Naive thymus-derived CD8-positive, alpha-beta T cell (primary cell): Measurements from ENCODE around the gene AP3S2. TPM values are rescaled to one million over a fixed set of nuclear protein-coding genes. Genes with fewer than 3 reads are reported as not detected.
"Not testable (repeated sequence)": the region's sequence is repeated elsewhere in the genome, so short reads cannot be mapped to it uniquely, and the experiment has no call there.

Experiments
- ATAC-seq, 2 donors: fragments of 150-1000 bp; cut with Tn5 transposase in 1 of 2; sonication (Bioruptor Pico), chemical (Tn5 transposase) in 1 of 2; 1 replicate in 1 of 2; 2 replicates in 1 of 2; pipeline ENCODE4 v1.10.0; 2021; ENCODE audit warnings: mild to moderate bottlenecking in 2 of 2, moderate library complexity in 2 of 2
- POLR2A ChIA-PET: fragments of 350-600 bp; sonication (Branson Sonifier 250); formaldehyde crosslinking; loops from one replicate; lab custom pipeline; 2021; ENCODE audit warnings: antibody characterized with exemption; lab: Charles Lee
- DNase-seq, 10 donors: peaks; one replicate each; pipeline versions ENCODE4 v3.0.0 to v3.0.0-alpha.2; 2020 to 2022
- H3K27ac Mint-ChIP-seq, 10 donors: one replicate each; pipeline ENCODE4 v1.8.0; 2020 to 2022; ENCODE audit warnings: mild to moderate bottlenecking in 10 of 10, mixed read lengths in 10 of 10, moderate library complexity in 4 of 10, inconsistent platforms in 1 of 10
- H3K27me3 Mint-ChIP-seq, 5 donors: one replicate each; pipeline ENCODE4 v1.8.0; 2021 to 2022; ENCODE audit warnings: mixed read lengths in 5 of 5
- H3K36me3 Mint-ChIP-seq, 3 donors: one replicate each; pipeline ENCODE4 v1.8.0; 2020 to 2022; ENCODE audit warnings: mixed read lengths in 3 of 3, mild to moderate bottlenecking in 2 of 3, inconsistent platforms in 1 of 3
- H3K4me1 Mint-ChIP-seq, 4 donors: one replicate each; pipeline ENCODE4 v1.8.0; 2021 to 2022; ENCODE audit warnings: mixed read lengths in 4 of 4
- H3K4me3 Mint-ChIP-seq, 10 donors: one replicate each; pipeline ENCODE4 v1.8.0; 2020 to 2022; ENCODE audit warnings: mild to moderate bottlenecking in 10 of 10, mixed read lengths in 10 of 10, moderate library complexity in 6 of 10, inconsistent platforms in 1 of 10
- H3K9me3 Mint-ChIP-seq, 9 donors: one replicate each; pipeline ENCODE4 v1.8.0; 2020 to 2022; ENCODE audit warnings: mixed read lengths in 9 of 9, mild to moderate bottlenecking in 3 of 9, inconsistent platforms in 1 of 9, moderate library complexity in 1 of 9
- polyA plus RNA-seq, 3 donors: library from polyadenylated mRNA; unstranded; fragments of 300-500 nt; fragmentation: Illumina TruSeq; gene quantifications; one replicate each; pipeline ENCODE4 v1.2.3, GENCODE V29; 2021
- total RNA-seq, 8 experiments: library from RNA in 2 of 8; stranded (reverse) in 2 of 8; gene quantifications; one replicate each; pipeline ENCODE4 v1.2.3 and lab custom pipeline; 2021 to 2026

AP3S2 gene
- total and polyA plus RNA-seq, 5 experiments from 2014 or later: 29.4 to 40.7 (median 36.9) TPM

- Mint-ChIP-seq H3K36me3 (peaks cover 0 to 12% (median 0%) of the 10 kb centered on the region in 3 donors), H3K27me3 (peaks cover 2 to 15% (median 10%) of the 10 kb centered on the region in 5 donors), H3K4me1 (peaks cover 0 to 2% (median 0%) of the 10 kb centered on the region in 4 donors), H3K27ac (no peak overlapping the region), H3K9me3 (peaks cover 0 to 25% (median 10%) of the 10 kb centered on the region in 9 donors), H3K4me3 (no peak overlapping the region)
- no peak for ATAC-seq
- POLR2A ChIA-PET: no interaction called here
- peak in 1 of 10 donors; percentile 53 for DNase-seq
Measured at GRCh38 chr15:89797678-89798201, 96.1 kb downstream of the AP3S2 start.

- POLR2A ChIA-PET: no interaction called here
- ATAC-seq: no peak
Measured at GRCh38 chr15:89795996-89796395, 97.8 kb downstream of the AP3S2 start.

GRCh38 chr15:89794627-89795241, 99.1 kb downstream of the AP3S2 start:
- Mint-ChIP-seq H3K9me3 (peaks cover 0 to 25% (median 9%) of the 10 kb centered on the region in 9 donors), H3K4me1 (peaks cover 0 to 2% (median 0%) of the 10 kb centered on the region in 4 donors), H3K36me3 (peaks cover 0 to 12% (median 0%) of the 10 kb centered on the region in 3 donors), H3K4me3 (no peak overlapping the region), H3K27ac (no peak overlapping the region), H3K27me3 (peaks cover 0 to 7% (median 0%) of the 10 kb centered on the region in 5 donors)
- POLR2A ChIA-PET: no interaction called here
- ATAC-seq: no peak
- no peak for DNase-seq

More at GRCh38 chr15:89795996-89796395, 97.8 kb downstream of the AP3S2 start:
- peaks cover 0 to 2% (median 0%) of the 10 kb centered on the region in 5 donors for H3K27me3 Mint-ChIP-seq
- H3K36me3 Mint-ChIP-seq: peaks cover 0 to 12% (median 0%) of the 10 kb centered on the region in 3 donors
- peaks cover 0 to 25% (median 10%) of the 10 kb centered on the region in 9 donors for H3K9me3 Mint-ChIP-seq
- DNase-seq: no peak
- no peak overlapping the region for H3K27ac Mint-ChIP-seq
- H3K4me3 Mint-ChIP-seq: no peak overlapping the region
- peaks cover 0 to 2% (median 0%) of the 10 kb centered on the region in 4 donors for H3K4me1 Mint-ChIP-seq

- Mint-ChIP-seq H3K4me3 (no peak overlapping the region), H3K36me3 (peaks cover 0 to 22% (median 0%) of the 10 kb centered on the region in 3 donors), H3K27ac (no peak overlapping the region), H3K4me1 (peaks cover 0 to 2% (median 0%) of the 10 kb centered on the region in 4 donors), H3K9me3 (peaks cover 1 to 35% (median 10%) of the 10 kb centered on the region in 9 donors), H3K27me3 (peaks cover 0 to 11% (median 5%) of the 10 kb centered on the region in 5 donors)
- ATAC-seq (no peak), DNase-seq (no peak)
- POLR2A ChIA-PET: no interaction called here
Measured at GRCh38 chr15:89792106-89792805, 101.5 kb downstream of the AP3S2 start.

GRCh38 chr15:89790661-89791060, 103.1 kb downstream of the AP3S2 start:
- POLR2A ChIA-PET: no interaction called here
- Mint-ChIP-seq H3K36me3 (peaks cover 0 to 16% (median 0%) of the 10 kb centered on the region in 3 donors), H3K27me3 (peaks cover 2 to 11% (median 5%) of the 10 kb centered on the region in 5 donors)

GRCh38 chr15:89790206-89790605, 103.6 kb downstream of the AP3S2 start:
- POLR2A ChIA-PET: interaction anchor here (0.6 kb wide), 1 partner anchor 95 kb away, joined by 3 read pairs; no protein-coding TSS in a partner anchor

More at GRCh38 chr15:89790661-89791060, 103.1 kb downstream of the AP3S2 start:
- Mint-ChIP-seq H3K4me3 (no peak overlapping the region), H3K9me3 (peaks cover 1 to 22% (median 8%) of the 10 kb centered on the region in 9 donors), H3K4me1 (peaks cover 0 to 2% (median 0%) of the 10 kb centered on the region in 4 donors), H3K27ac (no peak overlapping the region)
- ATAC-seq (no peak), DNase-seq (peak in 1 of 10 donors; percentile 10)

GRCh38 chr15:89788585-89788984, 105.2 kb downstream of the AP3S2 start:
- peaks cover 0 to 11% (median 0%) of the 10 kb centered on the region in 3 donors for H3K36me3 Mint-ChIP-seq
- DNase-seq, H3K4me1 Mint-ChIP-seq, H3K27ac Mint-ChIP-seq, H3K4me3 Mint-ChIP-seq, POLR2A ChIA-PET, ATAC-seq: not testable (repeated sequence)
- peaks cover 0 to 12% (median 8%) of the 10 kb centered on the region in 9 donors for H3K9me3 Mint-ChIP-seq
- H3K27me3 Mint-ChIP-seq: peaks cover 3 to 11% (median 7%) of the 10 kb centered on the region in 5 donors

More at GRCh38 chr15:89790206-89790605, 103.6 kb downstream of the AP3S2 start:
- H3K27ac Mint-ChIP-seq: peak overlapping the region in 2 of 10 donors; percentile 43 to 69
- no peak for DNase-seq
- H3K27me3 Mint-ChIP-seq: peaks cover 3 to 11% (median 7%) of the 10 kb centered on the region in 5 donors
- ATAC-seq: no peak
- no peak overlapping the region for H3K4me3 Mint-ChIP-seq
- peaks cover 0 to 2% (median 0%) of the 10 kb centered on the region in 4 donors for H3K4me1 Mint-ChIP-seq
- peaks cover 0 to 12% (median 0%) of the 10 kb centered on the region in 3 donors for H3K36me3 Mint-ChIP-seq
- H3K9me3 Mint-ChIP-seq: peaks cover 1 to 17% (median 8%) of the 10 kb centered on the region in 9 donors

GRCh38 chr15:89787944-89788343, 105.8 kb downstream of the AP3S2 start:
- Mint-ChIP-seq H3K9me3 (peaks cover 0 to 12% (median 8%) of the 10 kb centered on the region in 9 donors), H3K27me3 (peaks cover 3 to 11% (median 7%) of the 10 kb centered on the region in 5 donors), H3K36me3 (peaks cover 0 to 11% (median 0%) of the 10 kb centered on the region in 3 donors), H3K4me3 (no peak overlapping the region), H3K27ac (no peak overlapping the region), H3K4me1 (peaks cover 0 to 3% (median 0%) of the 10 kb centered on the region in 4 donors)
- no peak for DNase-seq
- POLR2A ChIA-PET: no interaction called here
- no peak for ATAC-seq

GRCh38 chr15:89785774-89786140, 108.0 kb downstream of the AP3S2 start:
- Mint-ChIP-seq H3K27me3 (peaks cover 3 to 18% (median 8%) of the 10 kb centered on the region in 5 donors), H3K36me3 (peaks cover 0 to 11% (median 0%) of the 10 kb centered on the region in 3 donors), H3K4me1 (peaks cover 0 to 9% (median under 1%) of the 10 kb centered on the region in 4 donors), H3K9me3 (peaks cover 0 to 12% (median 8%) of the 10 kb centered on the region in 9 donors), H3K4me3 (no peak overlapping the region), H3K27ac (no peak overlapping the region)
- no peak for DNase-seq
- POLR2A ChIA-PET: no interaction called here
- no peak for ATAC-seq

GRCh38 chr15:89785064-89785773, 108.6 kb downstream of the AP3S2 start:
- peaks cover 4 to 19% (median 12%) of the 10 kb centered on the region in 5 donors for H3K27me3 Mint-ChIP-seq
- peaks cover 0 to 12% (median 8%) of the 10 kb centered on the region in 9 donors for H3K9me3 Mint-ChIP-seq
- H3K4me3 Mint-ChIP-seq: no peak overlapping the region
- no peak overlapping the region for H3K27ac Mint-ChIP-seq
- H3K4me1 Mint-ChIP-seq: peaks cover 0 to 13% (median 1%) of the 10 kb centered on the region in 4 donors
- H3K36me3 Mint-ChIP-seq: peaks cover 0 to 11% (median 0%) of the 10 kb centered on the region in 3 donors
- ATAC-seq: no peak
- POLR2A ChIA-PET: no interaction called here
- DNase-seq: no peak

GRCh38 chr15:89784686-89784960, 109.2 kb downstream of the AP3S2 start:
- ATAC-seq: no peak
- Mint-ChIP-seq H3K9me3 (peaks cover 0 to 12% (median 8%) of the 10 kb centered on the region in 9 donors), H3K36me3 (peaks cover 0 to 11% (median 0%) of the 10 kb centered on the region in 3 donors), H3K27ac (no peak overlapping the region), H3K4me3 (no peak overlapping the region), H3K27me3 (peaks cover 3 to 22% (median 13%) of the 10 kb centered on the region in 5 donors), H3K4me1 (peaks cover 0 to 13% (median 1%) of the 10 kb centered on the region in 4 donors)
- no peak for DNase-seq
- POLR2A ChIA-PET: no interaction called here
